G401.6 (cell line): ENCODE measurements around the gene PLCB1.
"Not testable (repeated sequence)": the region's sequence is repeated elsewhere in the genome, so short reads cannot be mapped to it uniquely, and the experiment has no call there.

Experiments
- FAIRE-seq: peaks from 2 replicates; lab custom pipeline; 2012; peaks lifted over from hg19 to GRCh38; lab: Jason Lieb, UNC

PLCB1 gene

GRCh38 chr20:8454137-8454712 is 322.2 kb downstream of the PLCB1 start:
- no peak for FAIRE-seq

GRCh38 chr20:8456765-8457164 is 324.7 kb downstream of the PLCB1 start:
- FAIRE-seq: no peak

- FAIRE-seq: no peak
Measured at GRCh38 chr20:8457978-8458377, 325.9 kb downstream of the PLCB1 start.

GRCh38 chr20:8461186-8461585 is 329.1 kb downstream of the PLCB1 start:
- no peak for FAIRE-seq

- FAIRE-seq: no peak
Measured at GRCh38 chr20:8464368-8464767, 332.3 kb downstream of the PLCB1 start.

- FAIRE-seq: not testable (repeated sequence)
Measured at GRCh38 chr20:8466781-8467180, 334.7 kb downstream of the PLCB1 start.

GRCh38 chr20:8470156-8470555 is 338.1 kb downstream of the PLCB1 start:
- FAIRE-seq: no peak

GRCh38 chr20:8471465-8471864 is 339.4 kb downstream of the PLCB1 start:
- FAIRE-seq: no peak

GRCh38 chr20:8473459-8473858 is 341.4 kb downstream of the PLCB1 start:
- no peak for FAIRE-seq

- FAIRE-seq: no peak
Measured at GRCh38 chr20:8474027-8474668, 342.1 kb downstream of the PLCB1 start.

- no peak for FAIRE-seq
Measured at GRCh38 chr20:8476021-8476420, 344.0 kb downstream of the PLCB1 start.

GRCh38 chr20:8480597-8480996 is 348.5 kb downstream of the PLCB1 start:
- no peak for FAIRE-seq

- FAIRE-seq: no peak
Measured at GRCh38 chr20:8487696-8488095, 355.6 kb downstream of the PLCB1 start.

GRCh38 chr20:8489094-8489883 is 357.2 kb downstream of the PLCB1 start:
- FAIRE-seq: no peak

- FAIRE-seq: no peak
Measured at GRCh38 chr20:8490076-8490830, 358.2 kb downstream of the PLCB1 start.

GRCh38 chr20:8492173-8492572 is 360.1 kb downstream of the PLCB1 start:
- no peak for FAIRE-seq

GRCh38 chr20:8498571-8498970 is 366.5 kb downstream of the PLCB1 start:
- no peak for FAIRE-seq

GRCh38 chr20:8504030-8504429 is 372.0 kb downstream of the PLCB1 start:
- no peak for FAIRE-seq

GRCh38 chr20:8505476-8506200 is 373.6 kb downstream of the PLCB1 start:
- FAIRE-seq: no peak

- no peak for FAIRE-seq
Measured at GRCh38 chr20:8507231-8507630, 375.2 kb downstream of the PLCB1 start.

- FAIRE-seq: no peak
Measured at GRCh38 chr20:8509809-8510208, 377.7 kb downstream of the PLCB1 start.

- no peak for FAIRE-seq
Measured at GRCh38 chr20:8510808-8511207, 378.7 kb downstream of the PLCB1 start.
